Forelimb muscle (tissue), 1 donor: ENCODE measurements around the gene MEOX2. TPM values are rescaled to one million over a fixed set of nuclear protein-coding genes. Genes with fewer than 3 reads are reported as not detected.

ENCODE experiments used
- DNase-seq: peaks from one replicate; pipeline ENCODE4 v3.0.0-alpha.2; 2013; ENCODE audit warnings: low read depth
- polyA plus RNA-seq: library from polyadenylated mRNA; unstranded; fragments of 120-200 nt; gene quantifications from one replicate; pipeline ENCODE4 v1.2.1, GENCODE V29; 2013; ENCODE audit not compliant: insufficient read length

Gene MEOX2
- 52.5 TPM for polyA plus RNA-seq

DNA sequence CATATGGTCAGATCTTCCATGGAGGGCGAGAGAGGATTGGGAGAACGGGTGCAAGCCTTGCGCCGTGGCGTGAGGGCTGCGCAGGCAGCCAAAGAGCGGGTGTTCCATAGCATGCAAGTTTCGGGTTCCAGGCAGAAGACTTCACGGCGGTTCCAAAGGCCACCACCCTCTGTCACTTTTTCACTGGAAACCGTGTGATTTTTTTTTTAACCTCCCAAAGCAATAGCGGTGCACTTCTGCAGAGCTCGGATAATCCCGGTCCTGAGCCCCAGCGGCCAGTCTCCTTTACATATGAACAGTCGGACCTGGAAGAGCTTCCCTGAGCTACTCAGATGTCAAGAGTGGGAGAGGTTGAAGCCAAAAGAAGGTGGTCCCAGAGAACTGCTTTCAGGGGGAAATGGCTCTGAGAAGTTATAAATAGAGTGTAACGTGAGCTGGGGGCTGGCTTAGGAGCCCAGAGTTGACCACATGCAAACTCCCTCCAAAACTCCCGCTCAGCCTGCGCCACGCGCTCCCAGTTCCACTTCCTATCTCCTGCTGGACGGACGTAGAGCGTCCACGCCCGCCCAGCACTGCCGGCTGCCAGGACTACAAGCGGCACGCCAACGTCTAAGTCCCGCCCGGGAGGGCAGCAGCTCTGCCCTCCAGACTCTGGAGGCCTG, at the start of gene MEOX2:
MEOX2 (minus strand) TSS at position 389 of the 662 bp plus-strand sequence; CDS start at position 108, 281 bp downstream.
- DNase-seq = peak; percentile 97

DNA sequence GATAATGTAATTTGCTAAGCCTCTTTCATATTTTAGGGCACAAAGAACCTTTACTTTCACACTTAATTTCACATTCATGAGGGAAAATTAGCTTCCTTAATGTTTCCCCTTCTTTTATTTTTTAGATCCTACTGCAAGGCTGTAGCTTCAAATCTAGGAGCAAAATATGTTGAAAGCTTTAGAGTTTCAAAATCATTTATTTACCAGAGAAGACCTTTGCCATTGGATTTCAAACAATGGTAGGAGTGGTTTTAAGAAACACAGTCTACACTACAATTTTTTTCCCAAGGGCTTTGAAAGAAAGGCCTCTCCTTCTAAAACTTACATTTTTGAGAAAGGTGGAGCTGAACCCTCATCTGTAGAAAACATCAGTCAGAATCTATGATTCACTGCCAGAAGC, 43.3 kb upstream of the MEOX2 start:
- DNase-seq = no peak

DNA sequence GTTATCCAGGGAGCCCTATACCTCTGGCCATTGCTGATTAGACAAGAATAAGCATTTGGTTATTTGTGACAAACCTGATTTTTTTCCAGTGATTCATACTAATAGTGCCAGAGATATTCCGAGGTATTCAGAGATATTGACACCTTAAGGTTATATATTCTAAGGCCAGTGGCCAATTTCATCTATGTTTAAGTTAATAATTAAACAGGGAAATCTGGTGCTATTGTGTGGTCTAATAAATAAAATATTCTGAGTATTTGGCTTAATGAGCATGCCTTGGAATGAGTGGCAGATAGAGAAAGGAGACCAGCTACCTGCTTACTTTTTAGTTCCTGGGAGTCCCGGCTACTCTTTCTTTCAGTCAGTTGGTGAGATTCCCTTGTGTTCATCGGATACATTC, 38.6 kb upstream of the MEOX2 start:
- no peak for DNase-seq

DNA sequence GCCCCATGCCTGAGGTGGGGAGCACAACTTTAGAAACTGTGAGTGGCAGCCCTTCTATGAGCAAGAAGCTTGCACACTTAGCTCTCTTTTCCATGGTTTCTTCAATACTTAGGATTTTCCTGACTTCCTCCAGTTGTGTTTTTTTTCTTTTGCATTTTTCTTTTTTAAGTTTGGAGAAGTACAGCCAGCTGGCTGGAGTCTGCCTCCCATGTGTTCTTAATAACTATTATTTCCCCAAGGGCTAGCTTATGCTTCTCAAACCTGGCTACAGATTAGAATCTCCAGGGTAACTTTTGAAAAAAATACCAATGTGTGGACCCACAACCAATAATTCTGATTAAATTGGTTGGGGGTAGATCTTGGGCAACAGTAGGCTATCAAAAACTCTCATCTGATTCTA, 37.4 kb upstream of the MEOX2 start:
- DNase-seq = no peak

DNA sequence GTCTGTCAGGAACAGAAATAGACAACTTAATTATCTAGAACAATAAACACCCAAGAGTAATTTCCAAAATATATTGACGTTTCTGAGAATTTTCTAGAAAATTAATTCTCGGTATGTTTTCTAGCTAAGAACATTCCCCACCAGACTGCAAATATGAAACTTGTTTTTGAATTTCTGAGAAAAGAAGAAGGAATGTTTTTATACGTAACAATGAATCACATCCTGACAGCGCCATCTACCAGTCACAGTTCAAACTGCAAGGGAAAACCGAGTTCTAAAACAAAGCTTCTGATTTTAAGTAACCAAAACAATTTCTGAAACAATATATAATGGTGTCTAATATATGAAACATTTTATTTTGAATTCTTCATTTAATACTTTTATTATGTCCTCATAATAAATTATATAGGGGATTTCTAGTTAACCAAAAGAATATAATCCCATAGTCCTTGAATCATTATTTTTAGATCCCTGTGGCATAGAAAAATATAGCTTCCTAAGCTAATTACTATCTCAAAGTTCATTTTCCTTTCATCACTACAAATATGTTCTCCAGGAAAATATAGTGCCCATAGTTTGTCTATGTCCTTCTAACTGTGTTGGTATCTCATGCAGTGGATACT, 34.5 kb upstream of the MEOX2 start:
- no peak for DNase-seq

DNA sequence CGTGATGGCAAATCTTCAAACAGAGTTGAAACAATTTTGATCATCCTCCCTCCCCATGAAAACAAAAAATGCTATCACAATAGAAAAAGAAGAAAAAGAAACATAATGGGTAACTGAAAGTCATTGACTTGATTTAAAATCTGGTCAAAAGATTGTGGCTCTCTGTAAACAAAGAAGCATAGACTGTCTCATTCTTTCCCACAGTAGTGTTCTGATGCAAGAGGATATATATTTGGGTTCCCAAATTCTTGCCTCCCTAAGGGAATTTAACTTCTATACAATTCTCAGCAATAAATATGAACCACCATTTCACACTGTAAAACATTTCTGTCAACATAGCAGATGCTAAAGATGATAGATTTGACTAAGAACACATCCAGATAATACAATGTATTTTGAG, 32.8 kb upstream of the MEOX2 start:
- DNase-seq = peak; percentile 46

DNA sequence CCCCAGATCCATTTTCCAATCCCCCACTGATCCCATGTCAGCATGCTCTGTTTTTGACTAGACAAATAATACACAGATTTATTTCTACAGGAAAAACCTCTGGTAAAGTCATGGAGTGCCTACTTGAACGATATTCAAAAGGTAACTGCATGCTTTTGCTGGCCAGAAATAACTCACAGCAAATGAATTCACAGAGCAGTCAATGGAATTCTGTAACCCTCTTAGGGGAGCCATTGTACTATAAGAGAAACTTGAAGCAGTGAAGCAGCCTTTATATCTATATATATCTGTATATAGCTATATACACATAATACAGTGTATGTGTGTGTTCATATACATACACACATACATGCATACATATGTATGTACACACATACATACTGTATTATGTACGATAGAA, 29.0 kb upstream of the MEOX2 start:
- DNase-seq = no peak

DNA sequence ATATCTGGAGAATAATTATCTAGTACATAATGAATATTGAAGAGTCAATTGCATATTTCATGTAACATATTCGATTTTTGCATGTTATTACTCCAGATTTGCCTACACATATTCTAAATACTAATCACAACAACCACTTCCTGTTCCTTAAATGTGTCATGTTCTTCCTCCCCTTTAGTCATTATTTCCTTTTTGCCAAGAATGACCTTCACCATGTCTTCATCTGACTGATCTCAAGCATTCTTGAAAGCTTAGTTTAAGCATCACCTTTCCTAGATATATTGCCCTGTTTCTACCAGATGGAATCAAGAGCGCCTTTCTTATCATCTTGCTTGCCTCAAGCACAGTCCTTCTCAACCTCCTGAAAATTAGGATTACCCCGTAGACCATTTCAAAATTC, 23.5 kb upstream of the MEOX2 start:
- DNase-seq = no peak

DNA sequence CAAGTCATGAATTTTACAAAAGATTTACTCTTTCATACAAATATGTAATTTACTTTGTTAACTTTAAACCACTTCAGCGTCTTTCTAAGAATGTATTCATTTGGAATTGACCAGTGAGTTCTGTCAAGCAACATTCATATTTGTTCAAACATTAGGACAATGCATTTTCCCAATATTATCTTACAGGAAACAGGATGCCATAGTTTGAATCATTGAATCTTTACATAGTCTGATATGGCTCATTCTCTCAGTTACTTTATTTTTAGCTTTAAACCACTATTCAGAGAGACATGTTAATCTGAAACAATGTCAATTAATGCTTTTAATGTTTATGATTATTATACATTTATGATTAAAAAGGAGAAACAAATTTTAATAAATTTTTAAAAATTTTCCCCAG, 21.1 kb upstream of the MEOX2 start:
- no peak for DNase-seq

DNA sequence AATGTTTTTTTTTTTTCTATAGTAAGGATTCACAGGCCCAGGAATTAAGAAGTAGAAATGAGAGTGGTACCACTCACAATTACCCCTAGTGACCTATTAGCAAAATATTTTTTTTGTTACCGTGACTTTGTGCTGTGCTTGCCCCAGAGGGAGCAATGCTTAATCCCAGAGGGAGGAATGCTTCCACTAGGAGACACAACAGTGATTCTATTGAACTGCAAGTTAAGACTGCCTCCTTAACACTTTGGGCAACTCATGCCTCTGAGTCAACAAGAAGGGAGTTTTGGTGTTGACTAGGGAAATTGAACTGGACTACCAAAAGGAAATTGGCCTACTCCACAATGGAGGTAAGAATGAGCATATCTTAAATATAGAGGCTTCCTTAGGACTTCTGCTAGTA, 17.2 kb upstream of the MEOX2 start:
- no peak for DNase-seq

DNA sequence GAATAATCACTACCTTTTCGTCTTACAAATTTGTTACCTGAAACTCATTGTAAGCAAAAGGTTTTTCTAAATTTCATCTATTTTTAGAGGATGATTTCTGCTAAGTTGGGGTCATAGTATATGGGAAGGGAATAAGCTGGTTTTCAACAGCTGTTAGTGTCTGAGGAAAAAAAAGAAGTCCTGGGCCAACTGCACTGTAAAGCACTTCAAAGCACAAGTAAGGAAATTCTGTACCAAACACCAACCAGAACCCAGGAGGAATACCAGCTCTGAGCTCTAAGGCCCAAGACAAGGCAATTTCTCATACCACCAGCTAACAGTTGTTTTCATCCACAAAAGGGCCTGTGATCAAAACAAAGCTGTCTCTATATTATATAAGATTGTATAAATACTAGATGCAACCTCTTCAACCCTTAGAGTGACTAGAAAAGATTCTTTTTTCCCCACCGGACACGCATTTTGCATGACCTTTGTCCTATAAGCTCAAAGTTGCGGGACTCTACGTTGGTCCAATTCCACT, 6.1 kb upstream of the MEOX2 start:
- DNase-seq = no peak

DNA sequence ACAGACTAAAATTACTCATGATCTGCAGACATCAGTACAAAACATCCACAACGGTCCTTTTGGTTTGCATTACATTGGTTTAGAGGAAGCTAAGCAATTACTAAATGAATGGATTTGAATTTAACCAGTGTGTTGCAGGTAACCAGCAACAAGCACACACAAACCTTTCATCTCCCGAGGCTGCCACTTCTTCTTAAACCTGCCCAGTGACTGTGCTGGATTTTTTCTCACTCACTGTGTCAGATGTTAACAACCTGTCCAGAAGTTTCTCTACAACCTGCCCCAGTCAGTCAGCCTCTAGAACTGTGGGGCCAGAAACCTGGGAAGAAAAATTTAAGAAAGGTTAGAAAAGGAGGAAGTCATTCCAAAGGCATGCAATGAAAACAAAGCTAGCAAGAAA, 2.4 kb upstream of the MEOX2 start:
- no peak for DNase-seq

DNA sequence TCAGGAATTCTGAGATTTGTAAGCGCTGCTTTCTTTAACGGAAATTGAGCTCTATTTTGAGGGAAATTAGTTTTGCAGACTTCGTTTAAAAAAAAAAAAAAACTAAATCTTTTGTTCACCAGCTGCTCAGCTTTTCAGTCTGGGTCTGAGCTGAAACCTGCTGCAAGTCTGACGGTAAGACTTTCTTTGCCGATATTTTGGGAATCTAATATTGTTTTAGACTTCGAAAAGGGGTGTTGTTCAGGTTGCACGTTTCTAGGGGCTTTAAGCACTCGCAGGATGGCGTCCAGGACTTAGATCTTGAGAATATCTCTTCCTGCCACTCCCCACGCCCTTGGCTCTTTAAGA, 1.8 kb upstream of the MEOX2 start:
- DNase-seq = no peak

DNA sequence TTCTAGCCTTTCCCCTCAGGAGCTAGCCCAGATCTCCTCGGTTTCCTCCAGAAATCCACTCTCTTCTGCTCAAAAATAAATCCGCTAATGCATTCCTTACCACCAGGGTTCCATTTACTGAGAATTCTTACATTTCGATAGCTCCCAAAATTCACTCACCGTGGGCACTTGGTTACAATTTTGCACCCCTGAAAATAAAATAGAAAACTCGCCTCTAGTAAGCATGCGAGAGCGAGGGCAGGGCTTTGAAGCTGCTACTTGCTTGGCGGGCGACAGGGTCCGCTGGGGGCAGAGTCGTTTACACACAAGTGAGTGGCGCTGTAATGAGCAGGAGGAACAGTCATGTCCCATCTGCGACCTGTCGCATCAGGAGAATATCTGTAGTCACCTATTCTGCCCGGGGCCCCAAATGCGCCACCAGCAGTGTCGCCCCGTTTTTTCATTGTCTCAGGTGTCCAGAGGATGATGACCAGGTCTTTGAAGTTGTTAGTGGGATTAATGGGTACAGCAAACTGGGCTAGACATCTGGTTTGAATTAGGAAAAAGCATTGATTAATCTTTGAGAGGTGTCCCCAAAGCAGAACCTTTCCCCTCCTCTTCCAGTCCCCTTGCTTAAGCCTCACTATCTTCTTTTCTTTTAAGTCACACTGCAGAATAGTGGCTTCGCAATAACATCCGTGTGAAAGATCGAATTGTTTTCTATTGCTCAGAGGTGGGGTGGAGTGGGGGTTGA, 1.2 kb upstream of the MEOX2 start:
- no peak for DNase-seq

DNA sequence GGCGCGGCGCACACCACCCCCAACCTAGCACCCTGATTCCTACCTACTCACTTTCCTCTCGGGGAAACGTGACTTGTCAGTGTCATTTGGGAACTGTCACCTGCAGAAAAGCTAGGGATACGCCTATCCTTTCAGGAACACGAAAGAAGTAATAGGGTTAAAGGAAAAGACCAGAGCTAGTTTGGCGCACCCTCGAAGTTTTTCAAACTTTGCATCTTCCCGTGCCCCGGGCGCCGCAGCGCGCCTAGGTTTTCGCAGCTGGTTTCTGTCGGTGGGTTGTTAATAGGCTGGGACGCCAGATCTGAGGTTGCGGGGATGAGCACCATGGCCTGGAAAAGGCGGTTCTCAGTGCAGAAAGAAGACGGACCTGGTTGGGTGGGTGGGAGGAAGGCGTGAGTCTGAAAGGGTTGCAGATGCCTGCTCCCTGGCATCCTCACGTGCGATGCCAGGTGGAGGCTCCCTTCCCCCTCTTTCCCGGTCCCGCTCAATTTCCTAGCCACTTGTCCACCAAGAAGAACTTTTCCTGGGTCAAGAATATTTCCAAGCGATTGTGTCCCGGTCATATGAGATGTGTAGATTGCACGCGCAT, 568 bp upstream of the MEOX2 start:
- no peak for DNase-seq

DNA sequence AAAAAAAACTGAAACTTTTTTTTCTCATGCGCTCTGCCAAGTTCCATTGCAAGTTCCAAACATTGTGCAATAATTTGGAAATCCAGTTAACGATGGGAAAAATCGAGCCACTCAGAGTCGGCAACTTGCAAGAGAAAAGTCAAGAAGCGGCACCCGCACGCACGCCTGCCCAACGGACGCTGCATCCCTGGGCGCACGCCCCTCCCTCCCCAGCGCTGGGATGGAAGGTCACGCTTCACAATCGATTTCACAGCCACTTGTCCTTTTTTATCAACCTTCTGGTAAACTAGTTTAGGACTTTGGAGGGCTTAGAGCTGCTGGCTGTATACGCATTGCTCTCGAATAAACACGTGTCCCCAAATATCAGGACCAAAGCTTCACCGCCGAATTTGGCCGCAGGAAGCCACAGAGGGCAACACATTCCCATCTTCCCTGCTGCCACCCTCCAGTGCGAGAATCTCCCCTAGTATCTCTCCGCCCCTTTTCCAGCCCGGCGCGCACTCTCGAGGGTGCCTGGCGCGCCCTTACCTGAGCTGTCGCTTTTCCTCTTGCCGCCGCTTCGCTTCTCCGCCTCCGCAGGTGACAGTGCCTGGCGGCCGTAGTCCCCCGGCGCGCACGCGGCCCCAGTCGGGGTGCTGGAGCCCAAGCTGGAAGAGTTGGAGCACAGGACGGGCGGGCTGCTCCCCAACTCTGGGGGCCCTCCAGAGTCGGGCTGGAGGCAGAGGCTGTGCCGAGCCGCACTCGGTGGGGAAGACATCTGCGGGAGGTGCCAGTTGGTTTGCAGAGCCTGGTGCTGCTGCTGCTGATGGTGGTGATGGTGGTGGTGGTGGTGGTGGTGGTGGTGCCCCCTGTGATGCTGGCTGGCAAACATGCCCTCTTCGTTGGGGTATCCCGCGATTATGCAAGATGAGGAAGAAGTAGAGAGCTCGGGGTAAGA, 857 bp downstream of the MEOX2 start:
- no peak for DNase-seq

DNA sequence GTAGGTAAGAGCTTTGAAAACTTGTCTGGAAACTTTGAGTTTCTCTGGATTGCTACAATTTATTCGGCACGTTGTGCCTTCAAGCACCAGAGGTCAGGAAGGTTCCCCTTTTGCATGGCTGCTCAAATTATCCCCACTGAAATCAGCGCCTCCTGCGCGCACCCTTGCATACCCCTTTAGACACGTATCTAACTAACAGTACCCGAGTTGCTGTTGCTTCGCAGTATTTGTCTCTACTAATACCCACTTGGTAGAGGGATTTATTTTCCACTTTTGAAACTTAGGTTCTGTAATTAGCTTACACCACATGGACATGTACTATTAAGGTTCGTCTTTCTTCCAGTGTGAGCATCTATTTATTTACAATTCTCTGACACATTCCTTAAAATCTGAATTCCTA, 1.6 kb downstream of the MEOX2 start:
- DNase-seq = no peak

DNA sequence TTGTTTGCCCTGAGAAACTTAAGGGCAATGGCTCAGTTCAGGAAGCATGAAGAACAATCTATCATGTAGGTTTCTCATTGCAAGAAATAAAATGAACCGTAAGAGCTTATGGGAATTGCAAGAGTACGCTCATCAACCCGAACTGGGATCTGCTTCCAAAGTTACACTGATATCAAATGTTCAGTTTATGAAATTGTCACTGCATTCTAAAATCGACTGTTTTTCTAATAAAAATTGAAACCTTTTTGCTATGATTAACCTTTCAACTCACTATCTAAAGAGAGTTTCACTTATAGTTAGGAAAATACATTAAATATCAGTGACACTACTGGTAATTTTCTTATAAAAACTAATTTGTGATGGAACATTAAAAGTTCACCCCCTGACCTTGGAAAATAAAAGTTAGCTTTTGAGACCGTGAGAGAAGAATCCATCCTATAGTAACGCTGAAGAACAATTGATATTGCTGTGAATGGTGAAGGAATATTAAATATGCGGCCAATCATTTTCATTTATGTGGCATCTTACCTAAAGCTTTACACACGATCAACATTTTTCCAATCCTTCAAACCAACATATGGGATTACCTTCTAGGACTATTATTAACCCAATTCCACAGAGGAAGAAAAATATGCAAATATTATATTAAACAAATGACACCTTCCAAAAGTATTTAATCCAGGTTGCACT, 2.2 kb downstream of the MEOX2 start:
- DNase-seq = no peak

DNA sequence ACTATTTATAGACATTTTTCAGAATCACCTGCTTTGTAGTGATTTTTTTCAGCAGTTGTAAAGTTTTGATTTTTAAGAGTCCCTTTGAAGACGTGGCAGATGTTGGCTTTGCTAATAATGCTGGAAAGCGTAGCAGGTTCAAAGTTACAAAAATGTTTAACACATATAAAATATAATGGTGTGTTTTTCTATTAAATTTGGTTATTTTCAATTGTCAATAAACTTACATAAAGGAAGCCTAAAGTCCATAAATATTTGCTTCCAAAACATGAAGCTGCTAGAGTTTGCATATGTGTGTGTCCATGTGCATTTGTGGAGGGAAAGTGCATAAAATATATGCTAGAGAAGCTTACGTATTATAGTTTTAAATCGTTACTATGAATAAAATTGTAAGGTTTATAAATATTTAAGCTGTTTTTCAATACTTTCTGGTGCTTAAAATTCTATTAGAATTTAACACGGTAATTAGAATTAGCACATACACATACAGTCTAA, 3.7 kb downstream of the MEOX2 start:
- DNase-seq = no peak

DNA sequence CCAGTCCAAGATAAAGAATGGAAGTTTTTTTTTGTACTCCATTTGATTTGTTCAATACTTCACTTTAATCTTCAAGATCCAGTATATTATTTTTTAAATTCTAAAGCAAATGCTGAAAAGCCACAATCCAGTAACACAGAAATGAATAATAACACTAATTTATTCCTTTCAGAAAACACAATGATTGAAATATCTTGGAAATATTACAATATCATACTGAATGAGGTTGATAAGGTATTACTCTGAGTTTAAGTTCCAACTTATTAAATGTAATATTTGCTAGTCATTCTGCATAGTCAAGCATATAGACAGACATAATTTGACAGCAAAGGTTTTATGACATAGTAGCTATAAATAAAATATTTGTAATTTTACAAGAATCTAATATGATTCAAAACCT, 4.4 kb downstream of the MEOX2 start:
- no peak for DNase-seq

DNA sequence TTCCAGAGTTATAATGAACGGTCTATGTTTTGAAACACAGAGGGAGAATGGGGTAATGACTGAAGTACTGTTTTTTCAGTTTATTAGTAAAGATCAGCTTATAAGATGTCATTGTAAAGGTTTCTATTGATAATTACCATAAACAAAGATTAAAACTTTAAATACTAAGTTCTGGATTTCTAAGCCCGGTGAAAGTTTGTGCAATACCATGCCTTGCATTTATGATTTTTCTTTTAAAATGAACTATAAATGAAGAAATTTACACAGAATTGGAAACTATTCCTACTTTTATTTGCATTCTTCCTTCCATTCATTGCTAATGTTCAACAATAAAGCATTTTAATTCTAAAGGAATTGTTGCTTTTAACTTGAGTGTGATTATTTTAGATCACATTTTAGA, 4.9 kb downstream of the MEOX2 start:
- no peak for DNase-seq
